Endothelial cell of umbilical vein (primary cell): ENCODE results near the gene IST1. TPM values are rescaled to one million over a fixed set of nuclear protein-coding genes. Genes with fewer than 3 reads are reported as not detected.
"Not testable (repeated sequence)": the region's sequence is repeated elsewhere in the genome, so short reads cannot be mapped to it uniquely, and the experiment has no call there.

Source experiments
- BruUV-seq: library from RNA; stranded (reverse); fragments of 400-500 nt; replicated peaks from 2 replicates; lab custom pipeline; 2021; lab: Mats Ljungman, UMichigan
- CTCF ChIA-PET: fragments of 300-600, 350-600 bp; sonication (Branson Sonifier 250); formaldehyde crosslinking; loops from one replicate; lab custom pipeline; 2021; ENCODE audit warnings: antibody characterized with exemption, inconsistent platforms; lab: Charles Lee
- POLR2A ChIA-PET: fragments of 300-600, 350-600 bp; sonication (Branson Sonifier 250); formaldehyde crosslinking; loops from one replicate; lab custom pipeline; 2021; ENCODE audit warnings: antibody characterized with exemption, inconsistent platforms; lab: Charles Lee
- DNase-seq: peaks from one replicate; pipeline ENCODE4 v3.0.0-alpha.2; 2011; ENCODE audit warnings: low read depth, low spot score
- FAIRE-seq: peaks from 2 replicates; lab custom pipeline; 2011; peaks lifted over from hg19 to GRCh38; lab: Jason Lieb, UNC
- H2AFZ ChIP-seq: 2 replicates; pipeline ENCODE4 v1.6.0; 2012; ENCODE audit warnings: low read depth, low read length, control low read depth, inconsistent platforms
- H3K27ac ChIP-seq: 2 replicates; pipeline ENCODE4 v1.5.1; 2011; ENCODE audit warnings: low read depth, mild to moderate bottlenecking, control low read depth, low read length, moderate library complexity; ENCODE audit not compliant: insufficient read depth
- H3K27me3 ChIP-seq, 2 experiments: 2 replicates each; pipeline versions ENCODE4 v1.6.0 to v1.6.1; 2011; ENCODE audit warnings: low read length in 2 of 2, mixed read lengths in 1 of 2; ENCODE audit not compliant: control insufficient read depth in 2 of 2, insufficient read depth in 2 of 2
- H3K36me3 ChIP-seq, 2 experiments: 2 replicates in 1 of 2; 3 replicates in 1 of 2; pipeline ENCODE4 v1.5.1; 2011; ENCODE audit warnings: low read length in 2 of 2, mild to moderate bottlenecking in 1 of 2, moderate library complexity in 1 of 2; ENCODE audit not compliant: control insufficient read depth in 2 of 2, insufficient read depth in 2 of 2; ENCODE audit errors: extremely low read depth in 1 of 2
- H3K4me1 ChIP-seq: 3 replicates; pipeline ENCODE4 v1.5.1; 2011; ENCODE audit warnings: mild to moderate bottlenecking, low read length; ENCODE audit not compliant: control insufficient read depth, insufficient read depth; ENCODE audit errors: extremely low read depth
- H3K4me2 ChIP-seq: 2 replicates; pipeline ENCODE4 v1.6.1; 2011; ENCODE audit warnings: low read length, control low read depth, mixed read lengths; ENCODE audit not compliant: insufficient read depth
- H3K4me3 ChIP-seq, 3 experiments: fragments of 200-600 bp in 1 of 3; sonication (generic), shearing (Covaris generic) in 1 of 3; replicated peaks in 1 of 3; 2 replicates each; pipeline ENCODE4 v1.5.1; 2011 to 2016; ENCODE audit warnings: control low read depth in 3 of 3, low read length in 3 of 3, mild to moderate bottlenecking in 2 of 3, inconsistent platforms in 1 of 3, low read depth in 1 of 3, moderate library complexity in 1 of 3; ENCODE audit not compliant: insufficient read depth in 1 of 3
- H3K79me2 ChIP-seq: 2 replicates; pipeline ENCODE4 v1.6.0; 2012; ENCODE audit warnings: low read length, inconsistent platforms; ENCODE audit not compliant: control insufficient read depth, insufficient read depth
- H3K9ac ChIP-seq: replicated peaks from 2 replicates; pipeline ENCODE3; 2011; ENCODE audit warnings: low read length, control low read depth; ENCODE audit not compliant: insufficient read depth; ENCODE audit errors: extremely low read depth
- H3K9me1 ChIP-seq: replicated peaks from 3 replicates; pipeline ENCODE4 v1.6.0; 2011; ENCODE audit warnings: mild to moderate bottlenecking, low read length; ENCODE audit not compliant: control insufficient read depth, insufficient read depth; ENCODE audit errors: extremely low read depth
- H3K9me3 ChIP-seq: replicated peaks from 2 replicates; pipeline ENCODE4 v1.5.1; 2012; ENCODE audit warnings: low read length, inconsistent platforms; ENCODE audit not compliant: control insufficient read depth, insufficient read depth
- H4K20me1 ChIP-seq: replicated peaks from 2 replicates; pipeline ENCODE3; 2011; ENCODE audit warnings: mild to moderate bottlenecking, low read length; ENCODE audit not compliant: control insufficient read depth, insufficient read depth; ENCODE audit errors: extremely low read depth
- EZH2 ChIP-seq: IDR thresholded peaks from 2 replicates; pipeline ENCODE4 v1.6.1; 2012; ENCODE audit warnings: borderline replicate concordance, low read depth, mild to moderate bottlenecking, moderate library complexity, low read length, inconsistent platforms; ENCODE audit not compliant: severe bottlenecking
- FOS ChIP-seq: IDR thresholded peaks from 2 replicates; pipeline ENCODE4 v1.6.1; 2011; ENCODE audit warnings: mild to moderate bottlenecking, low read length, moderate library complexity, borderline replicate concordance; ENCODE audit not compliant: insufficient read depth
- GATA2 ChIP-seq: IDR thresholded peaks from 2 replicates; pipeline ENCODE4 v1.7.0; 2011; ENCODE audit warnings: low read depth, mild to moderate bottlenecking, moderate library complexity, mixed read lengths, low read length; ENCODE audit not compliant: insufficient read length, insufficient read depth
- JUN ChIP-seq: IDR thresholded peaks from 2 replicates; pipeline ENCODE4 v1.6.1; 2011; ENCODE audit warnings: borderline replicate concordance, low read depth; ENCODE audit not compliant: insufficient read length, insufficient read depth
- MYC ChIP-seq: IDR thresholded peaks from one replicate; pipeline ENCODE4 v1.6.1; 2011; ENCODE audit warnings: mild to moderate bottlenecking, low read depth, low read length
- POLR2A ChIP-seq: IDR thresholded peaks from 2 replicates; pipeline ENCODE4 v1.6.1; 2012; ENCODE audit warnings: low read depth, mild to moderate bottlenecking, control low read depth, low read length
- POLR2AphosphoS5 ChIP-seq: IDR thresholded peaks from 2 replicates; pipeline ENCODE4 v1.6.1; 2012; ENCODE audit warnings: low read depth, mild to moderate bottlenecking, control low read depth, low read length, moderate library complexity; ENCODE audit not compliant: insufficient read depth
- dilution Hi-C: fragments of 300-500 bp; cut with MboI; formaldehyde crosslinking; loops from one replicate; pipeline ENCODE4 v1.15.0; 2019; ENCODE audit warnings: low sequenced_read_pairs; ENCODE audit not compliant: extremely low pct_ligation_motif_present
- intact Hi-C: fragments of 100-400 bp; cut with micrococcal nuclease; formaldehyde crosslinking; loops from one replicate; pipeline ENCODE4 v1.10.0; 2022
- polyA plus RNA-seq, 4 experiments: library from polyadenylated mRNA; depleted of rRNA in 3 of 4; stranded (reverse) in 3 of 4; unstranded in 1 of 4; fragments of >200 nt; gene quantifications; 2 replicates each; pipeline versions ENCODE4 v1.2.1 to v1.2.3, GENCODE V29; 2011 to 2012; ENCODE audit warnings: missing spikeins in 1 of 4
- total RNA-seq: library from RNA; stranded (reverse); gene quantifications from 2 replicates; pipeline ENCODE4 v1.2.3, GENCODE V29; 2021
- TF ChIP-seq, protein P1 (sequence below): IDR thresholded peaks from 2 replicates; pipeline ENCODE4 v1.6.1; 2011; ENCODE audit not compliant: insufficient read depth, insufficient read length
- TF ChIP-seq, protein P2 (sequence below), 2 donors: IDR thresholded peaks; 1 replicate in 1 of 2; 2 replicates in 1 of 2; pipeline ENCODE4 v1.5.1; 2011; ENCODE audit warnings: low read length in 2 of 2, mild to moderate bottlenecking in 2 of 2, moderate library complexity in 2 of 2, control low read depth in 1 of 2, inconsistent platforms in 1 of 2, low read depth in 1 of 2; ENCODE audit not compliant: insufficient read depth in 1 of 2; ENCODE audit errors: extremely low read depth in 1 of 2

IST1 gene
- total and polyA plus RNA-seq, 2 donors (not counting 3 experiments of a cell fraction or from before 2014, with no cell fraction given) = 145 to 165 TPM

DNA sequence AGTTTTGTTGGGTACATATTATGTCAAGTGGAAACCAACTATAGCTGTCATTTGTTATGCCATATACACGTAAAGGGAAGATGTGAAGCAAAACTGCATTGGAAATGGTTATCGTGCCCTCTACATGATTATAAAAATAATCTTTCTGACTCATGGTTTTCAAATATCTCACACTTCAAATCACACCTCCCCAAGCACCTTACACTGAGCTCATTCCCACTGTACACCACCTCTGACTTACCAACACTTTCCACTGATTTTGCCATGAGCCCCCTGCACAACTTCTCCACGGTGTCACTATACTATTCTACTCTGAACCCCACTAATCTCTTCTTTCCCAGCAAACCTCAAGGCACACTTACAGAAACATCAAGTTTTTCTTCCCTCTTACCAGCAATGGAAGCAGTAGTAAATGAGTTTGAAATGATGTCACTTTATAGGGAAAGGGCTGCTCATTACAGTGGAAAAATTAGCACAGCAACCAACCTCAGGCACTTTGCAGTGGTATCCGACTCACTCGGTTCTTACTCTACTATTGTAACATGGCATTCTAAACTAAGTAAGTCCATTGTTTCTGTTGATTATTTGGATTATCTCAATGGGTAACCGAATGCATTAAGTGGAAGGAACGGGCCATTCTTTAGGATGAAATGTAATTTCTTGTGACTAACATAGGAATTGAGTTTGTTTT lies 30.0 kb upstream of the IST1 start:
- CTCF ChIA-PET = interaction anchor here (1.6 to 1.7 kb wide), 3 partner anchors 17 to 96 kb away, joined by 4 to 12 read pairs (median 12); no protein-coding TSS in a partner anchor
- POLR2A ChIA-PET = no interaction called here
- DNase-seq (no peak), FAIRE-seq (no peak)
- no peaks in the 10 kb centered on the region for H4K20me1 ChIP-seq
- H2AFZ ChIP-seq = no peak overlapping the region
- dilution Hi-C loops = no loop called here
- no peak overlapping the region for H3K4me3 ChIP-seq
- H3K36me3 ChIP-seq = peaks cover 4 to 19% of the 10 kb centered on the region in 2 experiments
- H3K9ac ChIP-seq = no peak overlapping the region
- no peaks in the 10 kb centered on the region for H3K9me3 ChIP-seq
- H3K9me1 ChIP-seq = no peaks in the 10 kb centered on the region
- no peak for TF ChIP-seq FOS
- TF ChIP-seq EZH2 = no peak
- TF ChIP-seq, protein P1, sequence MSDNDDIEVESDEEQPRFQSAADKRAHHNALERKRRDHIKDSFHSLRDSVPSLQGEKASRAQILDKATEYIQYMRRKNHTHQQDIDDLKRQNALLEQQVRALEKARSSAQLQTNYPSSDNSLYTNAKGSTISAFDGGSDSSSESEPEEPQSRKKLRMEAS = no peak
- TF ChIP-seq GATA2 = no peak
- TF ChIP-seq, protein P2, sequence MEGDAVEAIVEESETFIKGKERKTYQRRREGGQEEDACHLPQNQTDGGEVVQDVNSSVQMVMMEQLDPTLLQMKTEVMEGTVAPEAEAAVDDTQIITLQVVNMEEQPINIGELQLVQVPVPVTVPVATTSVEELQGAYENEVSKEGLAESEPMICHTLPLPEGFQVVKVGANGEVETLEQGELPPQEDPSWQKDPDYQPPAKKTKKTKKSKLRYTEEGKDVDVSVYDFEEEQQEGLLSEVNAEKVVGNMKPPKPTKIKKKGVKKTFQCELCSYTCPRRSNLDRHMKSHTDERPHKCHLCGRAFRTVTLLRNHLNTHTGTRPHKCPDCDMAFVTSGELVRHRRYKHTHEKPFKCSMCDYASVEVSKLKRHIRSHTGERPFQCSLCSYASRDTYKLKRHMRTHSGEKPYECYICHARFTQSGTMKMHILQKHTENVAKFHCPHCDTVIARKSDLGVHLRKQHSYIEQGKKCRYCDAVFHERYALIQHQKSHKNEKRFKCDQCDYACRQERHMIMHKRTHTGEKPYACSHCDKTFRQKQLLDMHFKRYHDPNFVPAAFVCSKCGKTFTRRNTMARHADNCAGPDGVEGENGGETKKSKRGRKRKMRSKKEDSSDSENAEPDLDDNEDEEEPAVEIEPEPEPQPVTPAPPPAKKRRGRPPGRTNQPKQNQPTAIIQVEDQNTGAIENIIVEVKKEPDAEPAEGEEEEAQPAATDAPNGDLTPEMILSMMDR (IDR thresholded peaks at IDR 0.05; ENCODE audit: extremely low read depth in 1 of 2, insufficient read depth in 1 of 2, low read depth in 1 of 2, low read length in 2 of 2) = no peak
- TF ChIP-seq JUN = no peak
- TF ChIP-seq MYC = no peak
- no peak for TF ChIP-seq POLR2A
- no peak for TF ChIP-seq POLR2AphosphoS5
- intact Hi-C loops = no loop called here
- no TSS peak for BruUV-seq
- no peaks in the 10 kb centered on the region for H3K4me1 ChIP-seq
- no peaks in the 10 kb centered on the region for H3K27me3 ChIP-seq
- H3K4me2 ChIP-seq = no peak overlapping the region
- H3K27ac ChIP-seq = no peak overlapping the region
- no peaks in the 10 kb centered on the region for H3K79me2 ChIP-seq

DNA sequence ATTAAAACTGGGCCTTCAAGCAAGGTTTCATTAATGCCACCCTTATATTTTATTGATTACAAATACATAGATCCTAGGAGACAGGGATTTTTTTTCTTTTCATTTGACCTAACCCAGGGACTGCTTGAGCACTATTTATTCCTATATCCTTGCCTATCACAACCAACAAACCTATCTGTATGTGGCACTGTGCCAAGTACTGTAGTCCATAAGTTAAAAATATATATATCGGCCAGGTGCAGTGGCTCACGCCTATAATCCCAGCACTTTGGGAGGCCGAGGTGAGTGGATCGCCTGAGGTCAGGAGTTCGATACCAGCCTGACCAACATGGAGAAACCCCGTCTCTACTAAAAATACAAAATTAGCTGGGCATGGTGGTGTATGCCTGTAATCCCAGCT lies 28.2 kb upstream of the IST1 start:
- H3K9me3 ChIP-seq, H2AFZ ChIP-seq, dilution Hi-C loops, H4K20me1 ChIP-seq, H3K27ac ChIP-seq, DNase-seq, H3K4me3 ChIP-seq, H3K4me1 ChIP-seq, intact Hi-C loops, POLR2A ChIA-PET, H3K79me2 ChIP-seq, H3K27me3 ChIP-seq, BruUV-seq, H3K9ac ChIP-seq, H3K9me1 ChIP-seq, FAIRE-seq, H3K4me2 ChIP-seq: not testable (repeated sequence)
- peaks cover 4 to 11% of the 10 kb centered on the region in 2 experiments for H3K36me3 ChIP-seq
- CTCF ChIA-PET = interaction anchor here (1.1 to 1.6 kb wide), 3 partner anchors 9 to 16 kb away, joined by 4 to 12 read pairs (median 6); no protein-coding TSS in a partner anchor
